ENCODE results near the gene NOL12.
"Not testable (repeated sequence)": the region's sequence is repeated elsewhere in the genome, so short reads cannot be mapped to it uniquely, and the experiment has no call there.

The NOL12 gene

DNA sequence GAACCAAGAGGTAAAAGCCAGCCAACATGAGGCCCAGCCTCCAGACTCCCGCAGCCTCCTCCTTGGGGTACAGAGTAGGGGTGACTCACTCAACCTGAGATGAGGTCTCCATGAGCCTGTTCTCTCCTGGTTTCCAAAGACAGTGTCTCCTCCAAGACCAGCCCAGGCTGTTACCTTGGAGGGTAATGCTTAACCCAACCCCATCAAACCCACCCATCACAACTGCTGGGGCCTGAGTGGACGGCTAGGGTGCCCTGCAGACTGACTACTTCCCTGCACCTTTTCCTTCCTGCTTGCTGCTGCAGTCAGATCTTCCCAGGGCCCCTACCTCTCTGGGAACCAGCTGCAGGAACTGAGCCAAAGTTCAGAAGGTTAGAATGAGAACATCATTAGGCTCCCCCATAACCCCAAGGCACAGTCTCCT, 5.1 kb upstream of the NOL12 start:
- no peak for DNase-seq

DNA sequence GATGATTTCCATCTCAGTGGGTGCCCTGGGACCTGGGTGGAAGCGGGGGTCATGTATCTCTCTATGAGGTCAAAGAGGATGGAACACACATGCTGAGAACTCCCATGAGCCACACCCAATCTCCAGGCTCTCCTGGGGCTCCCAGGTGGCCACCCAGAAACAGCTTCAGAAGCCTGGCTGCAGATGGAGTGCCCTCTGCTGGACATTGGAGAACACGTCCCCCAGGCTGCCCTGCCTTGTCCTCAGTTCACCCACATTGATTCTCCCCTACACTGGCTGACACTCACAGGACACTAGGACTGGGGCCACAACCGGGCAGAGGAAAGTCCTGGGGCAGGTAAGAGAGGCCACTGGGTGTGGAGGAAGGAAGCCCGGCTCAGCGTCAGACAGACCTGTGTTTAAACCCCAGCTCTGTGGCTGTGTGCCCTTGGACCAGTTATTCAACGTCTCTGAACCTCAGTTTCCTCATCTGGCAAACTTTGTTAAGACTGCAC, 4.5 kb upstream of the NOL12 start:
- peak; percentile 79 for DNase-seq

DNA sequence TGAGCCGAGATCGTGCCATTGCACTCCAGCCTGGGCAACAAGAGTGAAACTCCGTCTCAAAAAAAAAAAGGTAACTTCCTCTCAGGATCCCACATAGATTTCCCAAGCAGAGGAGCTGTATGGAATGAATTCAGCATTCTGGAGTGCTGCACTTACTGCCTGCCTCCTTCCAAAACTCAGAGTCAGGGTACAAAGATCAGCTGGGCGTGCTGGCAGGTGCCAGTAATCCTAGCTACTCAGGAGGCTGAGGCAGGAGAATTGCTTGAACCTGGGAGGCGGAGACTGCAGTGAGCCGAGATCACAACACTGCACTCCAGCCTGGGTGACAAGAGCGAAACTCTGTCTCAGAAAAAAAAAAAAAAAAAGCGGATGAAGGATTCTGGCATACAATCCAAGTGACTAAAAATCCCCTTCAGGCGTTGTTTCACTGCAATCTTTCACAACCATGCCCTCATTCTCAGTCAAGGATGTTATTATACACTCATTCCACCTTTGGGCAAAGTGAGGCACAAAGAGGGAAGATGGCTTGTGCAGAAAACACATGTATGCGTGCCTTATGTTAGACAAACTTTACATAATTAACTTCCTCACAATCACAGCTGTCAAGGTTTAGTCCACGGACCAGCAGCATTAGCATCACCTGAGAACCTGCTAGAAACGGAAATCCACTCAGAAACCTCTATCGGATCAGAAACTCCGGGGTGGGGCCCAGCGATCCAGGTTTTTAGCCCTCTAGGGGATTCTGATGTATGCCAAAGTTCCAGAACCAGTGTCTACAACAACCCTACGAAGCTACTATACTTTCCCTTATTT, 1.1 kb upstream of the NOL12 start:
- no peak for DNase-seq

DNA sequence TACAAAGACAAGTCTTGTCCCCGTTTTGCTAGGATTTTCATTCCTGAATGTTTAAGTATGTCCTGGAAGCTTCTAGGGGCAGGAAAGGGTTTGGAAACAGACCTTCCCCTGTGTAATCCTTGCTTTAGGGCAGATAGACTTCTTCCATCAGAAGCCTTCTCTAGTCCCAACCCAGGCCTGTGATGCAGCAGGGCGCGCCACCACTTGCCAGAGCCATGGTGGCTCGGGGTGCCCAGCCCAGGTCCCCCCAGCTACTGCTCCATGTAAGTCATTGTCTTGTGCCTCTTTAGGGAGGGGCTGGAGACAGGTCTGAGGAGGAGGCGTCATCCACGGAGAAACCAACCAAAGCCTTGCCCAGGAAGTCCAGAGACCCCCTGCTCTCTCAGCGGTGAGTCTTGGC, 4.3 kb downstream of the NOL12 start:
- DNase-seq = no peak

DNA sequence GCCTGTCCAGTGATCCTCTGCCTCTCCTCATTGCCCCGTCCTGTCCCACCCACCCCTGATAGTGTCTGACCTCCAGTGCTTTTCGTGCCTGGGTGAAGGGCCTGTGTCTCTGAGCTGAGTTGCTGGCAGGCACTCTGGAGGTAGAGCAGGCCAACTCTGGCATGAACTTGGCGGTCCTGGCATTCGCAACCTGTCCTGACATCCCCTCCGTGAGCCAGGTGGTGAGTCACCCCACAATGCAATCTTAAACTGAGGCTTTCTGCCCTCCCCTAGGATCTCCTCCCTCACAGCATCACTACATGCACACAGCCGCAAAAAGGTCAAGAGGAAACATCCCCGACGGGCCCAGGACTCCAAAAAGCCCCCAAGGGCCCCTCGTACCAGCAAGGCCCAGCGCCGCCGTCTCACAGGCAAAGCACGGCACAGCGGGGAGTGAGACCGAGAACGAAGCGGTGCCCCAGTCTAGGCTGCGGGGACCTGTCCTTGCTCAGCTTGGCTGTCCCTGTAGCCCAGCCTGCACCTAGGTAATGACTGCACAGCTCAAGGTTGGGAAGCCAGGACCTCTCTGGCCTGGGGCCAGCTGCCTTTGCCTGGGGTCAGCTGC, 4.9 kb downstream of the NOL12 start:
- no peak for DNase-seq

DNA sequence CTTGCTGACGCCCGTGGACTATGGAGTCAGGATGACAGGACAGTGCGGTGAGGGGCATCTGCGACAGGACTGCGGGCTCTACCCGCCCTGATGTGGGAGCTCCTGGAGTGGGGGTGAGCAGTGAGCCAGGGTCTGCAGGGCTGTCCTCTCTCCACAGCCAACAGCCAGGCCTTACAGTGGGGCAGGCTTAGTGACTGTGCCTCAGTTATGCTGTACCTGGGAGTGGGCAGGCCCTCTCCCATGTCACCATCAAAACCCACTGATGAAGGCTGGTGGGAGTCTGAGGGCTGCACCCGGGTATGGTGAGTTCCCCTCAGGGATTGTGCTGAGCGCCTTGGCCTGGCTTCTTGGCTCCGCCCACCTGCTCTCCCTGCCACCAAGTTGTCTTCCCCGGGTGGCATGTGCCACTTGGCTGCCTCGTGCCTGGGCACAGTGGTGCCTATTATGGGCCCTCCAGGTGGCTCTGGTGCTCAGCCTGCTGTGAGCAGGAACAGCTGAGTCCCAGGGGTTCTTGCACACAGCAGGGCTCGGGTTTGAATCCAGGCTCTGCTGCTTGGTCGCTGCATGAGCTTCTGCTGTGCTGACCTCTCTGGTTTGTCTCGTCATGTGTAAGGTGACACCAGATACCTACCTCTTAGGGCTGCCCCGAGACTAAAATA, 6.6 kb downstream of the NOL12 start:
- no peak for DNase-seq

DNA sequence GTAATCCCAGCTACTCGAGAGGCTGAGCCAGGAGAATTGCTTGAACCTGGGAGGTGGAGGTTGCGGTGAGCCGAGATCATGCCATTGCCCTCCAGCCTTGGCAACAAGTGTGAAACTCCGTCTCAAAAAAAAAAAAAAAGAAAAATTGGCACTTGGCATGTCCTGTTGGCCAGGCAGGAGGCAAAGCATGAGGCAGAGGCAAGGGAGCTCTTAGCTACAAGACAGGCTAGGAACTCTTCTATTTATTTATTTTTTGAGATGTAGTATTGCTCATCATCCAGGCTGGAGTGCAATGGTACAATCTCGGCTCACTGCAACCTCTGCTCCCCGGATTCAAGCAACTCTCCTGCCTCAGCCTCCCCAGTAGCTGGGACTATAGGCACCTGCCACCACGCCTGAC, 8.0 kb downstream of the NOL12 start:
- not testable (repeated sequence) for DNase-seq

DNA sequence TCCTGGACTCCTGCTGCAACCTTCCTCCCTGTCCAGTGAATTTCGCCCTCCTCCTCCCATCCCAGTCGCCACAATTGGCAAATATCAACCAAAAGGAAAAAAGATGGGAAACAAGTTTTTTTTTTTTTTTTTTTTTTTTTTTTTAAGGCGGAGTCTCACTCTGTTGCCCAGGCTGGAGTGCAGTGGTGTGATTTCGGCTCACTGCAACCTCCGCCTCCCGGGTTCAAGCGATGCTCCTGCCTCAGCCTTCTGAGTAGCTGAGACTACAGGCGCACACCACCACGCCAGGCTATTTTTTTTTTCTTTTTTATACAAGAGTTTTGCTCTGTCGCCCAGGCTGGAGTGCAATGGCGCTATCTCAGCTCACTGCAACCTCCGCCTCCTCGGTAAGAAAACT, 10.1 kb downstream of the NOL12 start:
- not testable (repeated sequence) for DNase-seq

DNA sequence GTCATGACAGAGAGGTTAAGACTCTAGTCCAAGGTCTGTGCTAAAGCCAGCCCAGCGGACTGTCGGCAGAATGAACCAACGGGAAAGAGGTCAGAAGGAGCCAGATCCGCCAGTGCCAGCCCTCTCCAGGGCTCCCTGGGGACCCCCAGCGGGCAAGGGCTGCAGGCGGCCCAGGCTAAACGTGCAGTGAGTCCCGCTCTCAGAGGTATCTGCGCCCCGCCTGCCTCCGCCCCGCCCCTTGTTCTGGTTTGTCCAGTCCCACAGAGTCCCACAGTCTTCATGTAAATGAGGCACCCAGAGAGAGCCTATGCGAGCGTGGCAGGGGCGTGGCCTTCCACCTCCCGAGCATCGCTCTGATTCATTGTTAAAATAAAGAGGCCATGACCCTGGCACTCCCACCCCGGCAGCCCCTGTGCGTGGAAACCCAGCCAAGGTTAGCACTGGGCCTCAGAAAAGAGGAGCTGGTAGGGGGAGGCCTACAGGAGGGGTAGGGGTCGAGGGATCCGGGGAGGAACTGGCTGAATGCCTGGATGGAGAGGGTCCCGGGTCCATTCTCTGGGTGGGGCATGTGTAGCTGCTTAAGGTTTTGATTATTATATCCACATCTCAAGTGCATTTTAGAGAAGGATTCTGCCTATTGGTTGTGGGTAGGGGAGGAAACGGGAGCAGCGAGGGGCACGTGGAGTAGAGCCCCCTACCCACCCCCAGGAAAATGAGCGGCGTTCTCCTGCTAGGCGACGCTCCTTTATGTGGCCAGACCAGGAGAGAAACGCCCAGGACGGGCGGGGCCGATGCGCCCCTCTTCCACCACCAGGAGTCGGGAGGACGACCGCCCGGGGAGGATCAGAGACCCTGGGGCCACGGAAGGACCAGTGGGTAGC, 10.8 kb downstream of the NOL12 start, which contains the start of gene TRIOBP:
TRIOBP (plus strand) TSS at position 392 of the 881 bp plus-strand sequence. CDS start 4,318 bp downstream, outside the sequence.
- peak; percentile 92 for DNase-seq

DNA sequence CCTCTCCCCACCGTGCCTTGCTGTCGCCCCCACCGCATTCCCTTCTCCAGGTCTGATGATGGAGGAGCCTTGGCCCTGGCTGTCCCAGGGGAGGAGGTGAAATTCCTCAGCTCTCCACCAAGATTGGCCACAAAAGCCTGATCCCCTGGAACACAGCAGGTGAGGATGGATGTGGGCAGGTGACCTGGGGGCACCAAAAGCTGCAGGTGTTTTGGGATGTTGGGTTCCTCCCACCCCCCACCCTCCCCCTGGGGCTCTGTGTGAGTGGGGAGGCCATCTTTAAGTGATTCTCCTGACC, 11.3 kb downstream of the NOL12 start:
- DNase-seq = no peak

DNA sequence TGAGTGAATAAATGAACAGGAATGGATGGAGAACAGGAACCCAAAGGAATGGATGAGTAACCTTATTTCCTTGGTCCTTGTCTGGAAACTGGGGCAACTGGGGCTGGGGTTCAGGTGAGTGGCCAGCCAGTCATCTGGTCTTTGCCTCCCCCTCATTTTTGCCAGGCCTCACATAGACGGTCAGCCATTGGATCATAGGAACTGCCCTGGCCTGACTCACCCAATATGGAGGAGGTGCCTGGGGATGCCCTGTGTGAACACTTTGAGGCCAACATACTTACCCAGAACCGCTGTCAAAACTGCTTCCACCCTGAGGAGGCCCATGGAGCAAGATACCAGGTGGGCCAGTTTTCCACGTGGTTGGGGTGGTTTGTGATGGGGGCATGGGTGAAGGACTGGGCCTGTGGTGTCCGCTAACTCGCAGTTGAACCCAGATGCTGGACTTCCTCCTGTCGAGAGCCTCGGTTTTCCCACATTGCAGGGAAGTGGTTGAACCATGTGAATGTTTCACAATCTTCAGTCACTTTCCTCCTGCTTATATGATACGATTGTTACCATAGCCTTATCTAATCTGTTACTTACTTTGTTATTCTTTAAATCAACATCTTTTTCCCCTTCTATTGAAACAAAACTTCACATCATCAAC, 15.1 kb downstream of the NOL12 start:
- no peak for DNase-seq

DNA sequence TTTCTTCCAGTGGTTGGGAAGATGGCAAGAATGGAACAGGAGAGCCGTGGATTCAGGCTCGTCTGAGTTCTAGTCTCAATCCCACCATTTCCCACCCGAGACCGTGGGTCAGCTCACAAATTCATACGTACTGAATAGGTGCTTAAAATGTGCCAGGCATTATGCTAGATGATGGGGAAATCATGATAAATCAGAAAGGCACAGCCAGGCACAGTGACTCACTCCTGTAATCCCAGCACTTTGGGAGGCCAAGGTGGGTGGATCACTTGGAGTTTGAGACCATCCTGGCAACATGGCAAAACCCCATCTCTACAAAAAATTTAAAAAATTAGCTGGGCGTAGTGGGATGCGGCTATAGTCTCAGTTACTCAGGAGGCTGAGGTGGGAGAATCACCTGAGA, 17.8 kb downstream of the NOL12 start:
- no peak for DNase-seq

DNA sequence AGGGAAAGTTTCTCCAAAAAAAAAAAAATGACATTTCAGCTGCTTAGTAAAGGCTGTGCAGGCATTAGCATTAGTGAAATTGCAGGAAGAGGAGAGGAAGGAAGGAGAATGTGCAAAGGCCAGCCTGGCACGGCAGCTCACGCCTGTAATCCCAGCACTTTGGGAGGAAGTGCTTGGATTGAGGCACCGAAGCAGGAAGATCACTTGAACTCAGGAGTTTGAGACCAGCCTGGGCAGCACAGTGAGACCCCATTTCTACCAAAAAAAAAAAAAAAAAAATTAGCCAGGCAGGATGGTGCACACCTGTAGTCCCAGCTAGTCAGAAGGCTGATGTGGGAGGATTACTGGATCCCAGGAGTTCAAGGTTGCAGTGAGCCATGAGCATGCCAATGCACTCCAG, 18.5 kb downstream of the NOL12 start:
- DNase-seq = no peak

DNA sequence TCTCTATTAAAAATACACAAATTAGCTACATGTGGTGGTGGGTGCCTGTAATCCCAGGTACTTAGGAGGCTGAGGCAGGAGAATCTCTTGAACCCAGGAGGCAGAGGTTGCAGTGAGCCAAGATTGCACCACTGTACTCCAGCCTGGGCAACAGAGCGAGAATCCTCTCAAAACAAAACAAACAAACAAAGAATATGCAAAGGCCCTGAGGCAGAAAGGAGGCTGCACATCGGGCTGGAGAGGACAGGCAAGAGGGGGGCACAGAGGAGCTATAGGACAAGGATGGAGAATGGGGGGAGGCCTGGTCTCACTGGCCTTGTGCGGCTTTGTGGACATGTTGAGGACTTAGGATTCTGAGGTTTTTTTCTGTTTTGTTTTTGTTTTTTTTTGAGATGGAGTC, 19.1 kb downstream of the NOL12 start:
- DNase-seq = no peak

DNA sequence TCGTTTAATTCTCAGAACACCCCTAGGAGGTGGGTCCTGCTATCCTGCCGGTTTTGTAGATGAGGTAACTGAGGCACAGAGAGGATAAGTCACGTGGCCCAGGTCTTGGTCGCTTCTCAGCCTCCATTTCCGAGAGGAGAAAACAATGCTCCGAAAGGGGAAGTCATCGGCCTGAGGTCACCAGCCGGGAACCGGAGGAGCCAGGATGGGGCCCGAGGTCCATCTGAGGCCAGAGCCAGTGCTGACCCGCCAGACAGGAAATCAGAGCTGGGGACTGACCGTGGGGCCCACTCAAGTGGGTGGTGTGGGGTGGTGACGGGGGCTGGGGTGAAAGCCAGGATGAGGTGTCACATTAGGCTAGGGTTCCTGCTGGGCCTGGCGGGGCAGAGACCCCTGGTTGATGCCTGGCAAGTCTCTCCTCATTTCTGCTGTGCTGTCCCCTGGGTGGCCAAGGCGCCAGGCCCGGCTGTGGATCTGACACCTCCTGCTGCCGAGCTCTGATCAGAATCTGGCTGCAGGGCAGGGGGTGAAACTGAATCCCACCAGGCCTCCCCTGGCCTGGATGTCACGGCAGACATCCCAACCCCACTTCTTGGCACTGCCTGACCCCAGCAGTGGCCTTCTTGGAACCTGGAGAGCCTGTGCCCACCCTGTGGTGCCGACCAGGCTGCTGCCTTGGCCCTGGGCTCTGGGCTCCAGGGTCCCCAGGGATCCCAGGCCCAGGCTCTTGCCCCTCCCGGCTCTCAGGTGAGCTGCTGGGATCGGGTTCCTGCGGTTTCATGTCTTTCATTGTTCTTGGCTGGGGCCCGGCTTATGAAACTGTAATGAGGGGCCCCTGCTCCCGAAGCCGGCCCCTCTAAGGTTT, 22.7 kb downstream of the NOL12 start:
- no peak for DNase-seq

DNA sequence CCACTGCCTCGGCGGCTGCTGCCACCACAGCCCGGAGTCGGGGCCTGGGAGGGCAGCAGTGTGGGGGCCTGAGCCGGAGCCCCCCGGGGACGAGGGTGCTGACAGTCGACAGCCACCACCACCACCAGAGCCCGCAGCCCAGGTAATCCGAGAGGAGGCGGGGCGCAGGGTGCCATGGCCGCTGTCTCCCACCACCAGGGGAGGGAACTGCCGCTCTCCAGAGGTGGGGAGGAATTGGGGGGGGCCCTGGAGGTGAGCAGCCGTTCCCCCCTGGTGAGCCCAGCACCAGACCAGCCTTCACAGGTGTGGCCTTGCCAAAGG, 23.3 kb downstream of the NOL12 start:
- no peak for DNase-seq

DNA sequence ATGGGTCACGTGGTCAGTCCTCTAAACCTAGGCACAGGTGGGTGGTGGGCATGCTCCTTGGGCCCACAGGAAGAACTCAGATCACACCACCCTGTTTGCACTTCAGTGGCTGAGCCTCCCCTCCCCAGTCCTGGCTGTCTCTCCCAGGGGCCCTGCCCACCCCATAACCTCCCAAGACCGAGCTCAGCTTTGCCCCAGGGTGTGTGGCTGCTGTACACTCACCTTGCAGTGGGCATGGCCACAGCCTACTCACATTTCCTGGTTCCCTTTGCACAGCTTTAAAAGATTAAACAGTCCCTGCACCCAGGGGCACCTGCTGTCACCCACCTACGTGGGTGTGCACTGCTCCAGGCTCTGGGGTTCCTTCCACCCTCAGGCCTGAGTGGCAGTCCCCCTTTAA, 24.5 kb downstream of the NOL12 start:
- no peak for DNase-seq

DNA sequence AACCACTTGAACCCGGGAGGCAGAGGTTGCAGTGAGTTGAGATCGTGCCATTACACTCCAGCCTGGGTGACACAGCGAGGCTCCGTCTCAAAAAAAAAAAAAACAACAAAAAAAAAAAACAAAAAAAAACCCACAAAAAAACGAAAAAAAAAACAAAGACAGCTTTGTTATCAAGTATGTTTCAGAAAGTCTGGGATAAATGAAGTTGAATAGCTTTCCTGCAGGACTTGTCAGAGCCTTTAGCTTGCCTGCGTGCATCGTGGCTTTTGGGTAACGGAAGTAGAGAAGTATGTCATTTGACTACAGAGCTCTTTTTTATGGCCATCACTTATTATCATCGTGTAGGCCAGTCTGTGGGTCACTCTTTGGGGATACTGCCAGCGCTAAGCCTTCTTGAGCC, 25.3 kb downstream of the NOL12 start:
- DNase-seq = no peak

DNA sequence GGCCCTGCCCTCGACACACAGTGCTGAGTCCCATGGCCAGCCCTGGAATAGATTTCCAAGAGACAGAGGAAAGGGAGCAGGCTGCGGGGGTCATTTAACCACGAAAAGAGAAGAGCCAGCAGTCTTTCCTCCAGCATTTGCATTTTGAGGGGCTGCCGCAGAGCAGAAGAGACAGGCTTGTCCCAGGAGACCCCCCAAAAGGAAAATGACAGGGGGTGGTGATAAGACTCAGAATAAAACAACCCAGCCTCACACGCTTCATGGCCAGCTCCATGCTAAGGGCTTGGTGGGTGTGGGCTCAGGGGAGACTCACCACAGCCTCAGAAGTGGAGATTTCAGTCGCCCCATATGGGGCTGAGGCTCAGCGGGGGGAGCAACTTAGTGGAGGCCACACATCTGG, 27.6 kb downstream of the NOL12 start:
- no peak for DNase-seq

DNA sequence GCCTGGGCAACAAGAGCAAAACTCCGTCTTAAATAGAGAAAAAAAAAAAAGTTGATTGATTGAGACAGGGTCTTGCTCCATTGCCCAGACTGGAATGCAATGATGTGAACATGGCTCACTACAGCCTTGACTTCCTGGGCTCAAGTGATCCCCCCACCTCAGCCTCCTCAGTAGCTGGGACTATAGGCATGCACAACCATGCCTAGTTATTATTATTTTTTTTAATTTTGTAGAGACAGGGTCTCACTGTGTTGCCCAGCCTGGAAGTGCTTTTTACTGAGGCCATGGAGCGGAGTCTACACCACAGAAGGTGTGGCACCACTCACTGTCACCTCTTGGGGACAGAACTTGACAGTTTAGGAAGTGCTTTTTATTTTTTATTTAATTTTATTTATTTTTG, 28.5 kb downstream of the NOL12 start:
- DNase-seq = no peak

DNA sequence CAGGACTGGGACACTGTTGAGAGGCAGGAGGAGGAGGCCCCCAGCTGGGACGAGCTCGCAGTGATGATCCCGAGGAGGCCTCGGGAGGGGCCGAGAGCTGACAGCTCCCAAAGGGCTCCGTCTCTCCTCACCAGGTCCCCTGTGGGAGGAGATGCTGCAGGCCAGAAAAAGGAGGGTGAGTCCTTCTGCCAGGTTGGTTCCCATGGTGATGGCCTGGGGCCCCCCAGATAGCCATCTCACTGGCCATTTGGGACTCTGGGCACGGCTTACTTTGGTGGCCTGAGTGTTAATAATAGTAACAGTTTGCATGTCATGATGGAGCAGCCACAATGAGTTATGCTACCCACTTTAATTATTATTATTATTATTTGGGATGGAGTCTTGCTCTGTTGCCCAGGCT, 29.6 kb downstream of the NOL12 start:
- no peak for DNase-seq

DNA sequence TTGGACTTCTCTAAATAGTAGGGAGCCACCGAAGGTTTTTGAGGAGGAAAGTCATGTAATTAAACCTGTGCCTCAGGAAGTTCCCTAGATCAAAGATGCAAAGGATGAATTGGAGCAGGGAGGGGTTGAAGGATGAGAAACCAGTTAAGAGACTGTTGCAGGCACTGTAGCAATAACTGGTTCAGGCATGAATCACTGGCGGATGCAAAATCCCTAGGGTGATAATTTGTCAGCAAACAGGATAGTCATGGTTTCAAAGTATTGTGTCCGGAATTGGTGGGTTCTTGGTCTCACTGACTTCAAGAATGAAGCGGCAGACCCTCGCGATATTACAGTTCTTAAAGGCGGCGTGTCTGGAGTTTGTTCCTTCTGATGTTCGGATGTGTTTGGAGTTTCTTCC, 30.6 kb downstream of the NOL12 start:
- DNase-seq = no peak
